AG04449 (cell line): ENCODE data around the gene ENG.

Experiments used
- CTCF ChIA-PET: fragments of 350-600 bp; formaldehyde crosslinking; extraction: SDS; loops from one replicate; lab custom pipeline; 2021; ENCODE audit warnings: antibody characterized with exemption; lab: Yijun Ruan, JAX
- POLR2A ChIA-PET: fragments of 400-600, 350-600 bp; formaldehyde crosslinking; extraction: SDS; loops from one replicate; lab custom pipeline; 2020; ENCODE audit warnings: antibody characterized with exemption, inconsistent platforms; lab: Yijun Ruan, JAX
- DNase-seq: peaks from one replicate; pipeline ENCODE4 v3.0.0-alpha.2; 2010; ENCODE audit warnings: low read depth, low spot score
- H3K4me3 ChIP-seq: 2 replicates; pipeline ENCODE4 v1.5.1; 2011; ENCODE audit warnings: low read depth, mild to moderate bottlenecking, control low read depth, low read length
- CTCF ChIP-seq: IDR thresholded peaks from one replicate; pipeline ENCODE4 v1.5.1; 2011; ENCODE audit warnings: mild to moderate bottlenecking, moderate library complexity, low read length, control low read depth, inconsistent platforms; ENCODE audit not compliant: insufficient read depth; ENCODE audit errors: missing control alignments

Gene ENG

GRCh38 chr9:127896395-127897192 lies 42.1 kb upstream of the ENG start:
- ChIA-PET CTCF (interaction anchor here (0.9 to 5.2 kb wide), 6 partner anchors 9 to 221 kb away, joined by 3 to 22 read pairs (median 6); partner anchors contain the start of gene TOR2A), POLR2A (no interaction called here)
- DNase-seq: no peak
- TF ChIP-seq CTCF: no peak
- H3K4me3 ChIP-seq: no peak overlapping the region

GRCh38 chr9:127895811-127896210 lies 41.4 kb upstream of the ENG start:
- H3K4me3 ChIP-seq: no peak overlapping the region
- no peak for TF ChIP-seq CTCF
- POLR2A ChIA-PET: no interaction called here
- CTCF ChIA-PET: interaction anchor here (1.0 to 5.2 kb wide), 3 partner anchors 26 kb away, joined by 3 to 22 read pairs (median 7); no protein-coding TSS in a partner anchor
- DNase-seq: no peak

GRCh38 chr9:127893392-127893791 lies 38.9 kb upstream of the ENG start:
- H3K4me3 ChIP-seq: no peak overlapping the region
- no peak for DNase-seq
- TF ChIP-seq CTCF: no peak
- ChIA-PET CTCF (interaction anchor here (0.6 to 1.5 kb wide), 3 partner anchors 27 to 158 kb away, joined by 3 to 7 read pairs (median 3); partner anchors contain the start of gene TOR2A), POLR2A (no interaction called here)

- H3K4me3 ChIP-seq: no peak overlapping the region
- no peak for DNase-seq
- POLR2A ChIA-PET: no interaction called here
- CTCF ChIA-PET: interaction anchor here (0.9 to 1.5 kb wide), 2 partner anchors 28 to 158 kb away, joined by 3 to 7 read pairs; partner anchors contain the start of gene TOR2A
- no peak for TF ChIP-seq CTCF
Observed at GRCh38 chr9:127892831-127893230, 38.4 kb upstream of the ENG start.

GRCh38 chr9:127890053-127890452 lies 35.6 kb upstream of the ENG start:
- no peak overlapping the region for H3K4me3 ChIP-seq
- ChIA-PET POLR2A (interaction anchor here (1.2 kb wide), 1 partner anchor 8 kb away, joined by 3 read pairs; no protein-coding TSS in a partner anchor), CTCF (interaction anchor here (1.0 to 2.4 kb wide), 3 partner anchors 9 to 20 kb away, joined by 4 to 12 read pairs (median 5); partner anchors contain the start of gene ST6GALNAC6)
- DNase-seq: no peak
- TF ChIP-seq CTCF: no peak

- H3K4me3 ChIP-seq: no peak overlapping the region
- DNase-seq: no peak
- ChIA-PET CTCF (interaction anchor here (1.1 to 1.3 kb wide), 2 partner anchors 9 to 11 kb away, joined by 3 read pairs; no protein-coding TSS in a partner anchor), POLR2A (no interaction called here)
- no peak for TF ChIP-seq CTCF
Observed at GRCh38 chr9:127887792-127888191, 33.3 kb upstream of the ENG start.
